T-helper 1 cell treated with Interleukin-12 subunit alpha and Interleukin-12 subunit beta and Interleukin-4 antibody, amounts not matched to agents 30 μg/mL and 1 μg/mL, for 36 hours (primary cell): ENCODE data around the gene EIF4E.
"Not testable (repeated sequence)": the region's sequence is repeated elsewhere in the genome, so short reads cannot be mapped to it uniquely, and the experiment has no call there.

Experiments used
- H3K27ac Mint-ChIP-seq: one replicate; pipeline ENCODE4 v1.8.0; 2021; ENCODE audit warnings: mild to moderate bottlenecking, mixed read lengths
- H3K27me3 Mint-ChIP-seq: one replicate; pipeline ENCODE4 v1.8.0; 2021; ENCODE audit warnings: low read depth, mixed read lengths
- H3K36me3 Mint-ChIP-seq: one replicate; pipeline ENCODE4 v1.8.0; 2021; ENCODE audit warnings: low read depth, mixed read lengths
- H3K4me1 Mint-ChIP-seq: one replicate; pipeline ENCODE4 v1.8.0; 2021; ENCODE audit warnings: low read depth, mixed read lengths
- H3K4me3 Mint-ChIP-seq: one replicate; pipeline ENCODE4 v1.8.0; 2021; ENCODE audit warnings: mild to moderate bottlenecking, moderate library complexity, mixed read lengths
- H3K9me3 Mint-ChIP-seq: one replicate; pipeline ENCODE4 v1.8.0; 2021; ENCODE audit warnings: mixed read lengths

EIF4E gene

DNA sequence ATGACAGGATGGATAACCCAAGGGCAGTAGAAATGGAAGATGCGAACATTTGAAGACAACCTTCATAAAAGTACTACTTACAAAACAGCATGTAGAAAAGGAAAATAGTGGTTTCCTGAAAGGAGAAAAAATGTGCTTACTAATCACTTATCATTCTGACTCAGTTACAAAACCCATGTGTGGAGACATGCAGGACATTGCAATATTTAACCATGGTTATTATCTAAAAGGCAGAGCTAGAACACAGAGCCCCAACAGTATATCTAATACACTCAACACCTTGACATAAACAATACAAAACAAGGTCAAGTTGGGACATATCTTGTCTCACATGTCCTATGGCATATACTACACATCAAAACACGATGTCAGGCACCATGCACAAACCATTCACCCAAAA, 55.9 kb downstream of the EIF4E start:
- no peak overlapping the region for H3K27ac Mint-ChIP-seq
- H3K27me3 Mint-ChIP-seq, result no peaks in the 10 kb centered on the region
- H3K4me3 Mint-ChIP-seq, result no peak overlapping the region
- peaks cover 6% of the 10 kb centered on the region for H3K36me3 Mint-ChIP-seq
- no peaks in the 10 kb centered on the region for H3K9me3 Mint-ChIP-seq
- peaks cover 11% of the 10 kb centered on the region for H3K4me1 Mint-ChIP-seq

- H3K4me1 Mint-ChIP-seq, result peaks cover 11% of the 10 kb centered on the region
- not testable (repeated sequence) for H3K27ac Mint-ChIP-seq, H3K27me3 Mint-ChIP-seq, H3K4me3 Mint-ChIP-seq, H3K9me3 Mint-ChIP-seq, H3K36me3 Mint-ChIP-seq
These were observed 56.6 kb downstream of the EIF4E start for GRCh38 chr4:98872120-98872906.

GRCh38 chr4:98867648-98868047, 61.3 kb downstream of the EIF4E start:
- H3K9me3 Mint-ChIP-seq, result no peaks in the 10 kb centered on the region
- peaks cover 5% of the 10 kb centered on the region for H3K27me3 Mint-ChIP-seq
- H3K4me1 Mint-ChIP-seq, result peaks cover 6% of the 10 kb centered on the region
- H3K36me3 Mint-ChIP-seq, result peaks cover 2% of the 10 kb centered on the region
- H3K27ac Mint-ChIP-seq, result no peak overlapping the region
- no peak overlapping the region for H3K4me3 Mint-ChIP-seq

- H3K27ac Mint-ChIP-seq, result no peak overlapping the region
- H3K9me3 Mint-ChIP-seq, result no peaks in the 10 kb centered on the region
- peaks cover 2% of the 10 kb centered on the region for H3K4me1 Mint-ChIP-seq
- peaks cover 5% of the 10 kb centered on the region for H3K27me3 Mint-ChIP-seq
- no peaks in the 10 kb centered on the region for H3K36me3 Mint-ChIP-seq
- H3K4me3 Mint-ChIP-seq, result no peak overlapping the region
These were observed 63.9 kb downstream of the EIF4E start for GRCh38 chr4:98865059-98865458.

GRCh38 chr4:98864560-98864959, 64.4 kb downstream of the EIF4E start:
- no peak overlapping the region for H3K4me3 Mint-ChIP-seq
- H3K36me3 Mint-ChIP-seq, result no peaks in the 10 kb centered on the region
- no peak overlapping the region for H3K27ac Mint-ChIP-seq
- no peaks in the 10 kb centered on the region for H3K9me3 Mint-ChIP-seq
- peaks cover 2% of the 10 kb centered on the region for H3K4me1 Mint-ChIP-seq
- peaks cover 5% of the 10 kb centered on the region for H3K27me3 Mint-ChIP-seq

DNA sequence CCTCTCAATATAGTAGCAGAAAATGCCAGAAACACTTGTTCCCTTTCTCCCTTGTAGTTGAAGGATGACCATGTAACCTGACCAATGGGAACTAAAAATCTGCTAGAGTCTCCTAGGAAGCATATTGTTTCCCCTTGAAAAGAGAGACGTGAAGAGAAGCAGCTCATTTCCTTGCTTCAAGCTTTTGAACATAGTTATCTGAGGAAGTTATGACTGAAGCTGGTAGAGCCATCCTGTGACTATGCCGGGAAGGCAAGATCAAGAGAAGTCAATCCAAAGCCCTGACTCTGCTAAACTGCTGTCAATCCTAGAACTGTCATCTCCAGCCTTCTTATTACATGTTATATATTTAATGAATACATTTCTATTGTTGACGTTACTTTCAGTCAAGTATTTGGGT, 66.6 kb downstream of the EIF4E start:
- peaks cover 5% of the 10 kb centered on the region for H3K27me3 Mint-ChIP-seq
- H3K9me3 Mint-ChIP-seq, result no peaks in the 10 kb centered on the region
- no peaks in the 10 kb centered on the region for H3K36me3 Mint-ChIP-seq
- H3K4me3 Mint-ChIP-seq, result no peak overlapping the region
- H3K27ac Mint-ChIP-seq, result no peak overlapping the region
- peaks cover 2% of the 10 kb centered on the region for H3K4me1 Mint-ChIP-seq

- peaks cover 9% of the 10 kb centered on the region for H3K27me3 Mint-ChIP-seq
- no peak overlapping the region for H3K4me3 Mint-ChIP-seq
- H3K4me1 Mint-ChIP-seq, result peaks cover 2% of the 10 kb centered on the region
- H3K9me3 Mint-ChIP-seq, result no peaks in the 10 kb centered on the region
- no peak overlapping the region for H3K27ac Mint-ChIP-seq
- H3K36me3 Mint-ChIP-seq, result no peaks in the 10 kb centered on the region
These were observed 67.6 kb downstream of the EIF4E start for GRCh38 chr4:98861100-98861884.

DNA sequence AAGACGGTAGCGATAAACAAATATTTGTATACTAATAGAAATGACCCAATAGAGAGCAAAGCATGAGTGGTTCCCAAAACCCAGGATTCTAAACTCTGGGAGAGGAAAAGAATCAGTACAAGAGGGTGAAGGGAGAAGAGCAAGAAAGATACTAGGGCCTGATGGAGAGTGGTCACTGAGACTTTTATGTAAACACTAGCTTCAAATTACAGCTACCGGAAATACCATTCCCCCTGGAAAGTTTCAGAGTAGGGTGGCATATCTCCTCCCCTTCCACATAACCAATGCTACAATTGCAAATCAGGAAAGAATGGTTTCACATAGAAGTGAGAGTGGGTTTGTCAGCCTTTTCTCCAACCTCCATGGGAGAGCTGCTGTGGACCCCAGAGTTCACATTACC, 77.1 kb downstream of the EIF4E start:
- no peaks in the 10 kb centered on the region for H3K4me1 Mint-ChIP-seq
- no peak overlapping the region for H3K4me3 Mint-ChIP-seq
- H3K36me3 Mint-ChIP-seq, result no peaks in the 10 kb centered on the region
- H3K27me3 Mint-ChIP-seq, result peaks cover 33% of the 10 kb centered on the region
- no peaks in the 10 kb centered on the region for H3K9me3 Mint-ChIP-seq
- H3K27ac Mint-ChIP-seq, result no peak overlapping the region

- Mint-ChIP-seq H3K27me3 (peaks cover 28% of the 10 kb centered on the region), H3K9me3 (no peaks in the 10 kb centered on the region), H3K4me3 (no peak overlapping the region), H3K4me1 (no peaks in the 10 kb centered on the region), H3K36me3 (no peaks in the 10 kb centered on the region), H3K27ac (no peak overlapping the region)
These were observed 78.0 kb downstream of the EIF4E start for GRCh38 chr4:98850937-98851336.

GRCh38 chr4:98848448-98848847, 80.5 kb downstream of the EIF4E start:
- Mint-ChIP-seq H3K27ac (no peak overlapping the region), H3K9me3 (peaks cover 5% of the 10 kb centered on the region), H3K4me1 (no peaks in the 10 kb centered on the region), H3K4me3 (no peak overlapping the region), H3K36me3 (no peaks in the 10 kb centered on the region), H3K27me3 (peaks cover 19% of the 10 kb centered on the region)

DNA sequence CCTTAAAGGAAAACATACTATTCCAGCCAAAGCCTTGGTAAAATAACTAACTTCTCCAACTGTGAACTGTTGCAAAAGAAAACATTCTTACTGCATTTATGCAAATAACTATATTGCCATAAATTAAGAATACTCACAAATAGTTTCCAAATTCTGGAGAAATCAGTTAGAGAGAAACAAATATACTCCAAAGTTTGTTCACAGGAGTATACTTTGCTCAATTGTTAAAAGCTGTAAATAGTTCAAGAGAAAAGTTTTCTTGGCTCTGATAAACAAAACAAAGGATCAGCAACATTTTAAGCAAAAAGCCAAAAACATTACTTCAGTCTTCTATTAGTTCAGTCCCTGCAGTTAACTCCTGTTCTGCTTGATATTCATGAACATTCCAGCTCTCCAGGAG, 83.0 kb downstream of the EIF4E start:
- Mint-ChIP-seq H3K27ac (no peak overlapping the region), H3K9me3 (peaks cover 10% of the 10 kb centered on the region), H3K27me3 (peaks cover 4% of the 10 kb centered on the region), H3K4me1 (no peaks in the 10 kb centered on the region), H3K4me3 (no peak overlapping the region), H3K36me3 (no peaks in the 10 kb centered on the region)

DNA sequence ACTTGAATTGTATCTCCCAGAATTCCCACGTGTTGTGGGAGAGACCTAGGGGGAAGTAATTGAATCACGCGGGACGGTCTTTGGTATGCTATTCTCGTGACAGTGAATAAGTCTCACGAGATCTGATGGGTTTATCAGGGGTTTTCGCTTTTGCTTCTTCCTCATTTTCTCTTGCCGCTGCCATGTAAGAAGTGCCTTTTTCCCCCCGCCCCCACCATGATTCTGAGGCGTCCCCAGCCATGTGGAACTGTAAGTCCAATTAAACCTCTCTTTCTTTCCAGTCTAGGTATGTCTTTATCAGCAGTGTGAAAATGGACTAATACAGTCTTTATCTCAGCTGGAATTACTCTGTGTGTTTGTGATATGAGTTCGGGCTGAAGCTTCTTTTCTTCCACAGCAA, 86.0 kb downstream of the EIF4E start:
- not testable (repeated sequence) for H3K4me3 Mint-ChIP-seq, H3K4me1 Mint-ChIP-seq, H3K27ac Mint-ChIP-seq, H3K27me3 Mint-ChIP-seq, H3K36me3 Mint-ChIP-seq
- peaks cover 10% of the 10 kb centered on the region for H3K9me3 Mint-ChIP-seq

DNA sequence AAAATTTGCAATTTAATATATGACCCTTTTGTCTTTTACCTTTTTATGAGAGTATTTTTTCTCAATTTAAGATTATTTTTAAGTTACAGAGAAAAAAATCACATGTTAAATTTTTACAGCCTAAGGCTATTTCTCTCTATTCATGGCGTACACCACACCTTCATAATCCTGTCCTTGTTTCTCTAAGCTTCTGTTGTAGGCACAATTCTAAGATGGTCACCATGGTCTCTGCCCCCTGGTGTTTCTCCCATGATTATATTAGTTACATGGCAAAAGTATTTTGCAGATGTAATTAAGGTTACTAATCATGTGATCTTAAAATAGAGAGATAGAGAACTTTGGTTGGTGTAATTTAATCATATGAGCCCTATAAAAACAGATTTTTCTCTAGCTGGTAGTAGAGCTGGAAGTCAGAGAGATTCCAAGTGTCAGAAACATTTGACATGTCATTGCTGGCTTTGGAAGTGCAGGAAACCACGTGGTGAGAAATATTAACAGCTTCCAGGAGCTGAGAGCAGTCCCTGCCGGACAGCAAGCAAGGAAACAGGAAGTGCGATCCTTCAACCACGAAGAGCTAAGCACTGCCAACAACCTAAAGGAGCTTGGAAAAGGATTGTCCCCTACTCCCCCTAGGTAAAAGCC, 89.8 kb downstream of the EIF4E start:
- Mint-ChIP-seq H3K27ac (no peak overlapping the region), H3K4me3 (no peak overlapping the region), H3K4me1 (no peaks in the 10 kb centered on the region), H3K27me3 (no peaks in the 10 kb centered on the region), H3K36me3 (no peaks in the 10 kb centered on the region), H3K9me3 (peaks cover 5% of the 10 kb centered on the region)

- Mint-ChIP-seq H3K36me3 (no peaks in the 10 kb centered on the region), H3K27me3 (no peaks in the 10 kb centered on the region), H3K4me3 (no peak overlapping the region), H3K4me1 (no peaks in the 10 kb centered on the region), H3K27ac (no peak overlapping the region), H3K9me3 (peaks cover 5% of the 10 kb centered on the region)
These were observed 90.4 kb downstream of the EIF4E start for GRCh38 chr4:98838531-98838930.

- no peaks in the 10 kb centered on the region for H3K9me3 Mint-ChIP-seq
- no peak overlapping the region for H3K27ac Mint-ChIP-seq
- H3K27me3 Mint-ChIP-seq, result peaks cover 7% of the 10 kb centered on the region
- H3K36me3 Mint-ChIP-seq, result no peaks in the 10 kb centered on the region
- peaks cover 4% of the 10 kb centered on the region for H3K4me1 Mint-ChIP-seq
- no peak overlapping the region for H3K4me3 Mint-ChIP-seq
These were observed 95.5 kb downstream of the EIF4E start for GRCh38 chr4:98833384-98833783.
